Neuron (in vitro differentiated cells): ENCODE data around the gene C1orf50.
A peak's percentile ranks its signal among the peaks of the same experiment; 100 is the strongest.
"Not testable (repeated sequence)": the region's sequence is repeated elsewhere in the genome, so short reads cannot be mapped to it uniquely, and the experiment has no call there.

ENCODE experiments used
- H2AFZ ChIP-seq: one replicate; pipeline ENCODE4 v1.6.1; 2013; ENCODE audit warnings: low read depth, mild to moderate bottlenecking, inconsistent platforms, low read length, moderate library complexity
- H3K27me3 ChIP-seq: one replicate; pipeline ENCODE4 v1.6.1; 2013; ENCODE audit warnings: low read length; ENCODE audit not compliant: insufficient read depth
- H3K36me3 ChIP-seq: one replicate; pipeline ENCODE4 v1.6.1; 2013; ENCODE audit warnings: low read length; ENCODE audit not compliant: insufficient read depth
- H3K4me1 ChIP-seq: one replicate; pipeline ENCODE4 v1.6.1; 2013; ENCODE audit warnings: low read length; ENCODE audit not compliant: insufficient read depth
- H3K4me3 ChIP-seq: 2 replicates; pipeline ENCODE4 v1.5.1; 2013; ENCODE audit warnings: mild to moderate bottlenecking, low read length, moderate library complexity
- H3K9me3 ChIP-seq: one replicate; pipeline ENCODE4 v1.6.1; 2013; ENCODE audit warnings: low read length

Gene C1orf50

GRCh38 chr1:42766741-42767509 lies at the start of gene C1orf50, which contains the start of gene P3H1:
TSS of gene C1orf50 (plus strand) at chr1:42767249. CDS start at chr1:42767312, 63 bp downstream.
TSS of gene P3H1 (minus strand) at chr1:42767028. CDS start at chr1:42766971, 57 bp downstream.
- H3K9me3 ChIP-seq: no peaks in the 10 kb centered on the region
- H3K4me1 ChIP-seq: peaks cover 16% of the 10 kb centered on the region
- no peaks in the 10 kb centered on the region for H3K27me3 ChIP-seq
- peak within 1 kb of the TSS; percentile 60 for H2AFZ ChIP-seq
- H3K4me3 ChIP-seq: peak within 1 kb of the TSS; percentile 66
- H3K36me3 ChIP-seq: peaks cover 2% of the 10 kb centered on the region

- no peaks in the 10 kb centered on the region for H3K36me3 ChIP-seq
- no peak overlapping the region for H3K4me3 ChIP-seq
- H3K4me1 ChIP-seq: no peaks in the 10 kb centered on the region
- H2AFZ ChIP-seq: no peak overlapping the region
- H3K9me3 ChIP-seq: no peaks in the 10 kb centered on the region
- H3K27me3 ChIP-seq: no peaks in the 10 kb centered on the region
Observed at GRCh38 chr1:42720868-42721267, 46.2 kb upstream of the C1orf50 start.

GRCh38 chr1:42721926-42722325 lies 45.1 kb upstream of the C1orf50 start:
- Histone ChIP-seq H3K4me3 (no peak overlapping the region), H3K36me3 (no peaks in the 10 kb centered on the region), H3K4me1 (no peaks in the 10 kb centered on the region), H3K9me3 (no peaks in the 10 kb centered on the region), H3K27me3 (no peaks in the 10 kb centered on the region), H2AFZ (no peak overlapping the region)

GRCh38 chr1:42722403-42722802 lies 44.6 kb upstream of the C1orf50 start:
- H3K4me1 ChIP-seq, H2AFZ ChIP-seq, H3K36me3 ChIP-seq, H3K27me3 ChIP-seq, H3K4me3 ChIP-seq, H3K9me3 ChIP-seq: not testable (repeated sequence)

GRCh38 chr1:42723511-42723910 lies 43.5 kb upstream of the C1orf50 start:
- Histone ChIP-seq H3K4me3 (no peak overlapping the region), H3K27me3 (no peaks in the 10 kb centered on the region), H3K36me3 (no peaks in the 10 kb centered on the region), H2AFZ (no peak overlapping the region), H3K9me3 (no peaks in the 10 kb centered on the region), H3K4me1 (no peaks in the 10 kb centered on the region)

GRCh38 chr1:42725820-42726219 lies 41.2 kb upstream of the C1orf50 start:
- H3K27me3 ChIP-seq, H3K9me3 ChIP-seq, H3K4me3 ChIP-seq: not testable (repeated sequence)

GRCh38 chr1:42730002-42730401 lies 37.0 kb upstream of the C1orf50 start:
- Histone ChIP-seq H3K36me3 (no peaks in the 10 kb centered on the region), H2AFZ (no peak overlapping the region), H3K4me1 (no peaks in the 10 kb centered on the region), H3K27me3 (no peaks in the 10 kb centered on the region), H3K4me3 (no peak overlapping the region), H3K9me3 (no peaks in the 10 kb centered on the region)

More at GRCh38 chr1:42725820-42726219, 41.2 kb upstream of the C1orf50 start:
- not testable (repeated sequence) for H3K36me3 ChIP-seq, H2AFZ ChIP-seq, H3K4me1 ChIP-seq

- Histone ChIP-seq H3K4me1 (no peaks in the 10 kb centered on the region), H3K27me3 (no peaks in the 10 kb centered on the region), H3K4me3 (no peak overlapping the region)
Observed at GRCh38 chr1:42730988-42731387, 36.1 kb upstream of the C1orf50 start.

GRCh38 chr1:42731585-42731984 lies 35.5 kb upstream of the C1orf50 start:
- H3K36me3 ChIP-seq: no peaks in the 10 kb centered on the region
- no peak overlapping the region for H2AFZ ChIP-seq
- H3K9me3 ChIP-seq: no peaks in the 10 kb centered on the region
- H3K4me1 ChIP-seq: no peaks in the 10 kb centered on the region
- H3K4me3 ChIP-seq: no peak overlapping the region
- H3K27me3 ChIP-seq: no peaks in the 10 kb centered on the region

More at GRCh38 chr1:42730988-42731387, 36.1 kb upstream of the C1orf50 start:
- no peaks in the 10 kb centered on the region for H3K9me3 ChIP-seq
- no peaks in the 10 kb centered on the region for H3K36me3 ChIP-seq
- H2AFZ ChIP-seq: no peak overlapping the region

GRCh38 chr1:42732126-42732680 lies 34.8 kb upstream of the C1orf50 start:
- H3K36me3 ChIP-seq: no peaks in the 10 kb centered on the region
- H3K4me1 ChIP-seq: no peaks in the 10 kb centered on the region
- H3K27me3 ChIP-seq: no peaks in the 10 kb centered on the region
- H2AFZ ChIP-seq: no peak overlapping the region
- H3K4me3 ChIP-seq: no peak overlapping the region
- H3K9me3 ChIP-seq: no peaks in the 10 kb centered on the region

- H2AFZ ChIP-seq: no peak overlapping the region
- no peaks in the 10 kb centered on the region for H3K36me3 ChIP-seq
- H3K4me3 ChIP-seq: no peak overlapping the region
- no peaks in the 10 kb centered on the region for H3K9me3 ChIP-seq
- no peaks in the 10 kb centered on the region for H3K27me3 ChIP-seq
- no peaks in the 10 kb centered on the region for H3K4me1 ChIP-seq
Observed at GRCh38 chr1:42733415-42734200, 33.4 kb upstream of the C1orf50 start.

GRCh38 chr1:42734201-42735035 lies 32.6 kb upstream of the C1orf50 start:
- H3K27me3 ChIP-seq: no peaks in the 10 kb centered on the region
- no peaks in the 10 kb centered on the region for H3K9me3 ChIP-seq
- H3K36me3 ChIP-seq: no peaks in the 10 kb centered on the region
- no peaks in the 10 kb centered on the region for H3K4me1 ChIP-seq
- H2AFZ ChIP-seq: no peak overlapping the region
- no peak overlapping the region for H3K4me3 ChIP-seq
